HG02642 (cell line): ENCODE measurements around the gene TLE2.

Experiments
- ATAC-seq: cut with Tn5 transposase; IDR thresholded peaks from one replicate; pipeline ENCODE4 v1.9.1; 2021; ENCODE audit warnings: mild to moderate bottlenecking; ENCODE audit not compliant: unreplicated experiment, poor library complexity

Gene TLE2

DNA sequence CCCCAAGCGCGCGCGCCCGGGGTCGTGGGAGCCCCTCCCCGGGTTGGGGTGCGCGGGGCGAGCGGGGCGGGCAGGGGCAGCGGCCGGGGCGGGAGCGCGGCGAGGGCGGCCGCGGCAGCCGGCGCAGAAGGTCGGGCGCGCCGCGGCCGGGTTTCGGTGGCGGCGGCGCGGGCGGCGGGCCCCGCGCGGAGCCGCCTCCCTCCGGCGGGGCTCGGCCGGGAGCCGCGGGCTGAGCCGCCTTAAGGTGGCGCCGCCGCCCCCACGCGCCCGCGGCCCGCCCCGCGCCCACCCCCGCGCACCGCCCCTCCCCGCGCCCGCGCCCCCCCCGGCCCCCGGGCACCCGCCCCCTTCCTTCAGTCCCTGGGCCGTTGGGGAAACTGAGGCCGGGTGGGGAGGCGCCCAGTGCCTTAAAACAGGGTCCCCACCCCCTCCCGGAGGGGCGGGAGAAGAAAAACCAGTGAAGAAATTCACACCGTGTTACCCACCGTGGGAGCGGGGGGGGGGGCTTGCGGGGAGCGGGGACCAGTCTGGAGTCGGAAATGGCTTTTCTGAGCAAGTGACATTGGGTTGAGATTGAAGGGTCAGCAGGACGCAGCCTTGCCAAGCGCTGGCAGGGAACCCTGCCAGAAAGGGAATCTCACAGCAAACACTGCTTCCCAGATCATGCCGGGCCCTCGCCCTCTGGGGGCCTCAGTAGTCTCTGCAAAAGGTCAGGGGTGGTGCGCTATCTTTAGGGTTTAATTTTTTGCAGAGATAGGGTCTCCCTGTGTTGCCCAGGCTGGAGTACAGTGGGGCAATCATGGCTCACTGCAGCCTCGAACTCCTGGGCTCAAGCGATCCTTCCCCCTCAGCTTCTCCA, at the start of gene TLE2:
Gene TLE2, minus strand, starts transcription at position 216 of the 859 bp plus-strand sequence. CDS start 376 bp downstream, outside the sequence.
- no peak for ATAC-seq

DNA sequence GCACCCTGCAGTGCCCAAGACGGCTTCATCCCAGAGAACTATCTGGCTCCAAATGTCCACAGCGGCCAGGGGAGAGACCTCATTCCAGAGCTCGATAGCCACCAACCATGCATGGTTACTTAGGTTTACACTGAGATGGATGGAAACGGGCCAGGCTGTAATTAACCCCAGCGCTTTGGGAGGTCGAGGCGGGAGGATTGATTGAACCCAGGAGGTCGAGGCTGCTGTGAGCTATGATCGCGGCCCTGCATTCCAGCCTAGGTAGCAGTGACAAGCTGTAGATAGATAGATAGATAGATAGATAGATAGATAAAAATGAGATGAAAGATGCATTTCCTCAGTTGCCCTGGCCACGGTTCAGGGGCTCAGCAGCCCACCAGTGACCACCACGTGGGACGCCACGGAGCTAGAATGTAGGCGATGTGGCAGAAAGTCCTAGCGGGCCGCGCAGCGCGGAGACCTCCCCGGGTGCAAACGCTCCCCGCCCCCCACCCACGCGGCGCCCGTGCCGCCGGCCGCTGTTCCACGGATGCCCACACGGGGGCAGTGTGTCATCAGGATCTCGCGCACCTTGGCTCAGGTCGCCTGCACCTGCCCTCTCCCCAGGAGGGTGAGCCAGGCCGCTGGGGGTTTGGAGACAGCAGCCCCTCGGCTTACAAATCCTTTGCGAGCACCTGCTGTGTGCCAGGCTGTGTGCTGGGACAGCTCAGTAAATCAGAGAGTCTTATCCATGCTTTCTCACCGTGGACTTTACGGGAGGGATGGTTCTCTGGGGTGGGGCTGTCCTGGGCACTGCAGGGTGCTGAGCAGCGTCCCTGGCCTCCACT, 46.7 kb upstream of the TLE2 start:
- no peak for ATAC-seq

DNA sequence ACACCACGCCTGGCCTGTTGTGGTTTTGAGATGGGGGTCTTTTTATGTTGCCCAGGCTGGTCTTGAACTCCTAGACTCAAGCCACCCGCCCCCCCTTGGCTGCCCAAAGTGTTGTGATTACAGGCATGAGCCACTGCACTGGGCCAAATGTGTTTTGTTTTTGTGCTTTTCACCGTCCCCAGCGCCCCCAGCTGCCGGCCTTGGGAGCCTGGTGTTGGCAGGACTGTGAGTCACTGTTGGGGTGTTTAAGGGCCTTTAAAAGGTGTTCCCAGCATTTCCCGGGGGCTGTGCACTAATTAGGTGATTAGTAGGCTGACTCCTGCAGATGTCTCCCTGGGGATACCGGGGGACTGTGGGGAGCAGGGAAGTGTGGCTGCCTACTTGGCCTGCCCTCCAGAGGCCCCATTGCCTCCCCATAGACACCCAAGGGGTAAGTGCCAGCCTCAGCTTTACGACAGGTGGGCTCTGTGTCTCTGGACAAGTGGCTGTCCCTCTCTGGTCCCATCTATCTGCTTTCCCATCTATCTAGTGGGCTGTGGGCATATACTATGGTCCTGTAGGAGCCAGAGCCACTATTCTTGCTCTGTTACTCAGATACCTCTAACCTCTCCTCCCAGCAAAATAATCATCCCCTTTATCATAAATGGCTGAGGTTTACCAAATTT, 45.0 kb upstream of the TLE2 start:
- ATAC-seq, result no peak

DNA sequence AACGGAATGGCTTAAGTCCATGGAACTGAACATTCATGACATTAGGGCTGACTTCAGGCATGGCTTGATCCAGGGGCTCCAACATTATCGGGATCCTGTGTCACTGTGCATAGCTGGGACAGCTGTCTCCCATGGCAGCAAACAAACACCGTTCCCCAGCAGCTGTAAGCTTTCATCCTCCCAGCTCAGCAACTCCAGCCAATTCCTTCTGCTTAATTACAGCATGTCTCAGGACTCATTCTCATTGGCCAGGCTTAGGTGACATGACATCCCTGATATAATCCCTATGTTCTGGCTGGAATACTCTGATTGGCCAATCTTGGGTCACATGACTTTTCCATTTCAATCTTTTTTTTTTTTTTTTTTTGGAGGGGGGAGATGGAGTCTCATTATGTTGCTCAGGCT, 44.1 kb upstream of the TLE2 start:
- no peak for ATAC-seq

DNA sequence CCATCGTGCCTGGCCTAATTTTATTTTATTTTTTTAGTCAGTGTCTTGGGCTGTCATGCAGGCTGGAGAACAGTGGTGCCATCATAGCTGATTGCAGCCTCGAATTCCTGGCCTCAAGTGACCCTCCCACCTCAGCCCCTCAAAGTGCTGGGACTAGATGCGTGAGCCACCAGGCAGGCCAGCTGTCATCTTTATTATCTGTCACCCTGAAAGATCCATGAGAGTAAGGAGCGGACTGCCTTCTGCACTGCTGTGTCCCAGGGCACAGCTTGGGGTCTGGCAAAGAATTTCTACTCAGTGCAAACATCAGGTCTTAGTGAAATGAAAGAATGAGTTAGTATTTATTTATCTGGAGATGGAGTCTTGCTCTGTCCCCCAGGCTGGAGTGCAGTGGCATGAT, 42.7 kb upstream of the TLE2 start:
- no peak for ATAC-seq

DNA sequence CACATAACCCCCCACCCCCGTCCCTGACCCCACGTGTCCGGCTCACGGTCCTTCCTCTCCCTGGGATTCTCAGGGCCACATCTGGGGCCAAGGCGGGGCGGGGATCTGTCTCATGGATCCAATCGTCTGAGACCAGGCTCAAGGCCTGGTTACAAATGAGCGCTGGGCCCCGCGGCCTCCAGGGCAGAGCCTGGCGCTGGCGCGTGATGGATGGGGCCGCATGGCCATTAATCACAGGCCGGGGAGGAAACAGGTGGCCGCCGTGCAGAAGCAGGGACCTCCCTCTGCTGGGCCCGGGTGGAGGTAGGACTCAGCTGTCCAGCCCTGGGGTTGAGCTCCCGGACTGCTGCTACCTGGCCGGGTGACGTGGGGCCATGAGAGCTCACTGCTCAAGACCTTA, 39.0 kb upstream of the TLE2 start:
- ATAC-seq, result no peak

DNA sequence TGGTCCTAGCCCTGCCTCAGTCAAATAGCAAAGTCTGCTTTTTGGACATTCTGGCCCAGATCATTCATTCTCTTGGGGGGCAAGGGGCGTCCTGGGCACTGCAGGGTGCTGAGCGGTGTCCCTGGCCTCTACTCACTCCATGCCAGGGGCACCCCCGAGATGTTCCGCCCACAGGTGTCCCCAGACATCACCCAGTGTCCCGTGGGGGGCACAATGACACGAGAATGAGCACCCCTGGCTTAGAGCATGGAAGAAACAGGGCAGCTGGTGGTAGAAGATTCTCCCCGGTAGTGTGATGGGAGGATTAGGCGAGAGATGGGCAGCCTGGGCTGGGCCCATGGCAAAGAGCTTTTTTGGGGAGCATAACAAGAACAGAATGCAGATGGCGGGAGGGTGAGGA, 38.5 kb upstream of the TLE2 start:
- no peak for ATAC-seq

DNA sequence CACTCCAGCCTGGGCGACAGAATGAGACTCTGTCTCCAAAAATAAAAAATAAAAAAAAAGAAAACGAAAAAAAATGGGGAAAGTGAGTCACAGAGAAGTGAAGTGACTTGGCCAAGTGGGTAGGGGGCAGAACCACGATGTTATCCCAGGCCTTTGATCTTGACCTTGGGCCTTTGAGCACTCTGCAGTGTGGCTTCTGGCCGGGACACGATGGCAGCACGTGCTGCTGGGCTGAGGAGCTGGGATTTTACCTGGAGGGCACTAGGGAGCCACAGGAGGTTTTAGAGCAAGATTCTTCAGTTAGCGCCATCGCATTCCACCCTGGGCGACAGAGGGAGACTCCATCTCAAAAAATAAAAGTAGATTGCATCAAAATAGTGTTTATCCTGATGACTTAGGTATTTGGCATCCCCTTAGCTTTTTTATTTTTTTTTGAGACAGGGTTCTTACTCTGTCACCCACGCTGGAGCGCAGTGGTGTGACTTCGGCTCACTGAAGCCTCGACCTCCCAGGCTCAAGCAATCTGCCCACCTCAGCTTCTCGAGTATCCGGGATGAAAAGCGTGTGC, 37.5 kb upstream of the TLE2 start:
- no peak for ATAC-seq

DNA sequence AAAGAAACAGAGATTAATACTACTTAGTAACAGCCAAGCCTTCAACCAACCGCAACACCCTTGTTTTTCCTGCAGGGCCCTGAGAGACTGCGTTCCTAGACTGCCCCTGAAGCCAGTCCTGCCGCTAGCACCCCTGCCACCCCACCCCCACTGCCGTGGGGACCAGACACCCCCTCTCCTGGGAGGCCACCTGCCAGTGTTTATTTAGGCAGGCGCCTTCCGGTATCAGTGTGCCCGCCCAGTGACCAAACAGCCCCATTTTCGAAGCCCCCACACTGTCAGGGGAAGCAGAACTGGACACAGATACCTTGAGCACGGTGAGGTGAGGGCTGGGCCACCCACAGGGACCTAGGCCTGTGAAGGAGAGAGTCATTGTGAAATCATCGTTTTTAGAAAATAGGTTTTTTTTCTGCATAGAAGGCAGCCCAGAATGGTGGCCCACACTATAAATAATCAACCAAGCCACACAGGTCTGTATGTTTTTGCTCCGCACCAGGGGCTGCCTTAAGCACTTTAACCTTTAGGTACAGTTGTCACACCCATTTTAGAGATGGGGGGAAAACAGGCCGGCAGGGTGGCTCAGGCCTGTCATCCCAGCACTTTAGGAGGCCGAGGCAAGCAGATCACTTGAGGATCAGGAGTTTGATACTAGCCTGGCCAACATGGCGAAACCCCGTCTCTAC, 36.7 kb upstream of the TLE2 start:
- peak; percentile 49 for ATAC-seq

DNA sequence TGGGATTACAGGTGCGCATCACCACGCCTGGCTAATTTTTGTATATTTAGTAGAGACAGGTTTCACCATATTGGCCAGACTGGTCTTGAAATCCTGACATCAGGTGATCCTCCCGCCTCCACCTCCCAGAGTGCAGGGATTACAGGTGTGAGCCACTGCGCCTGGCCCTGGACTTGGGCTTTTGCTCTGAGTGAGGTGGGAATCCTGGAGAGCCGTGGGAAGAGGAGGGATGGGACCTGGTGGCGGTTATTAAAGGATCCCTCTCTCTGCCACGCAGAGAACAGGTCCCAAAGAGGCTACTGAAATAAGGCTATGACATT, 34.9 kb upstream of the TLE2 start:
- ATAC-seq, result no peak

DNA sequence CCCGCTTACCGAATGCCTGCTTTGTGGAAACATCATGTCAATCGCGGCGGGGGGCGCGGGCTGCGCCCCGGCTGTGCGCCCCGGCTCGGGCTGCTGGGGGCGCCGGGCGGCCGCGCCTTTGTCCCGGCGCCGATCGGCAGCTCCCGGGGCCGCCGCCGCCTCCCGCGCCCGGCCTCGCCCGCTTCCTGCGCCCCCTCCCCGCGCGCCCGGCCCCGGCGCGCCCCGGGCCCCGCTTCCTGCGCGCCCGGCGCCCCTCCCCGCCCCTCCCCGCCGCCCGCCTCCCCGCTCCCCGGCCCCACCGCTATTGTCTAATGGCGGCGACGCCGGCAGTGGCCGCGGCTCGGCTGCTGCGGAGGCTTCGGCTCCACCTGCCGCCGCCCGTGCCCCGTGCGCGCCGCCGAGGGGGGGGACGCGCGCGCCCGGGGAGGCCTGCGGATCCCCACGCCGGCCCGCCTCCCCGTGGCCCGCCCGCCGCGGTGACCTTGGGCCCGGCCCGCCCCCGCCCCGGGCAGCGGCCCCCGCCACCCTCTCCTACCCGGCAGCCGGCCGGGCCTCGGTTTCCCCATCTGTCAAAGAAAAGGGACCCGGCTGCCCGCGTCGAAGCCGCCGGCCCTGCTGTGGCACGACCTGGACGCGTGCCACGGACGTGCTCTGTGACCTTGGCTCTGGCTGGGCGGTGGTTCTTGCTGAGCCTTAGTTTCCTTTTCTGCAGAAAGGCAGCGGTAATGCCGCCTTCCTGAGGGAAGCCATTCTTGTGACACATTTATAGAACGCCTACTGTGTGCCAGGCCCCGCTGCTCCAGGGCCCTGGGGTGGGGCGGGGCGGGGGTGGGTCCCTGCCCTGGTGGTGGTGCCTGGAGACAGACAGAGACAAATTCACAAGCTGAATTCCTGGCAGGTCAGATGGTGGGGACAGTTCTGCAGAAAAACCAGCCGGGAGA, 33.4 kb upstream of the TLE2 start, which contains the start of gene TLE5:
Gene TLE5, minus strand, starts transcription at position 331 of the 941 bp plus-strand sequence. Its CDS starts 295 bp downstream, at position 36.
- peak; percentile 41 for ATAC-seq

DNA sequence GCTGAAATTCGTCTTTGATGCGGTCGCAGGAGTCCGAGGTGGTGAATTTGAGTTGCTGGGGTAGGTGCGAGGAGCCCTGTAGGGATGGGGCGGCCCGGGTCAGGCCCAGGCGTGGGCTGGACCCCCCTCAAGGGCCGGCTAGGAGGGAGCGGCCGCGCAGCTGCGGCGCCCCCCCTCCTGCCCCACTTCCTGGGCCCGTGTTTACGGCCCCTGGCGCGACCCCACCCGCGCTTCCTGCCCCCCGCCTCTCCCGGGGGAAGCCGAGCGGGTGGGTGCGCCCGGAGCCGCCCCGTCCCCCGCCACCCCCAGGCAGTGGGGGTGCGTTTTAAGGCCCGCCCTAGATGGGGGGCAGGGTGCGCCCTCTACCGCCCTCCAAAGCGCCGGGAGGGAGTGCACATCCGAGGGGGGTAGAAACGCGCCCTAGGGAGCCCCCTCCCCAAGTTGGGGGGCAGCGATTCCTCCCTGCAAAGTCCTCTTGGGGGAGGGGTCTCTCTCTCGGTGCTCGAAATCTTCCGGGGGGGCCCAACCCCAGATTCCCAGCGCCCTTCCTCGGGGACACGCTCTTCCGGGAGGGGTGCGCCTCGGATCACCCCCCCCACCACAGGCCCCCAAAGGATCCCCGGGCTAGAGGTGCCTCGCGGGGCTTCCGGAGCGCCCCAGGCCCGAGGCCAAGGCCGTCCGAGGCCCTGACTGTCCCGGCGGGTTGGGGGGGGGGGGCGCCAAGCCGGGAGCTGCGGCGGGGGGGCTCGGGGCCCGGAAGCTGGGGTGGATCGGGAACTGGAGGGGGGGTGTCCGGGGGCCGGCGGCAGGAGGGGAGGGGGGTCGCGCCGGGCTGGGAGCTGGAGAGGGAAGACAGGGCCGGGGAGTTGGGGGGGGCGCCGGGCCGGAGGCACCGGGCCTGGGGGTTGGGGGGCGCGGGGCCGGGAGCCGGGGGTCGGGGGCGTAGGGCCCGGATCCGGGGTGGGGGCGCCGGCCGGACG, 32.4 kb upstream of the TLE2 start:
- peak; percentile 44 for ATAC-seq

DNA sequence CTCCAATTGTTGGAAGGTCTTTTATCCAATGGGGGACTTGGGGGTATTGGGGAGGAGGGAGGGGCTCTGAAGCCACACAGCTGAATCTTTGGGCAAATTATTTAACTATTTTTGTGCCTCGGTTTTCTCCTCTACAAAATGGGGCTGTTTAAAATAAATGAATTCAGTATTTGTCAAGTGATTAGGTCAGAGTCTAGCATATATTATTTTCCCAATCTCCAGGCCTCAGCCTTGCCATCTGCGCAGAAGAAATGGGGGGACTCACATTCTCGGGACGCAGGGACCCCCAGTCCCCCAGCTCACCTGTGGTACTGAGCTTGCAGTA, 31.7 kb upstream of the TLE2 start:
- no peak for ATAC-seq

DNA sequence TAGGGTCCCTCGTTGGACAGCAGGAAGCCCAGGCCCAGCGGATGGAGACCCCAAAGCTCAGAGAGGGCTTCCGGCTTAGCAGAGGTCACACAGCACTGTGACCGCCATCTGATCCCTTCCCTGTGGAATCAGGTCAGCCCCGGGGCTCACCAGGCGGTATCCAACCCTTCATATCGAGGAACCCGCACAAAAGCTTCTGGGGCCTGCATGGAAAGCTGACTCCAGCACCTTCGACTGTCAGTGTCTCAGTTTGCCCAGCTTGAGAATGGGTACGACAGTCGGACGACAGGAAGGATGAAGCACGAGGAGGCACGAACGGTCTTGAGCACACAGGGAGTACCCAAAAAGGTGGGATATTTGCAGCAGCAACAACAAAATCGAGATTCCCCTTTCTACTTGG, 30.6 kb upstream of the TLE2 start:
- no peak for ATAC-seq

DNA sequence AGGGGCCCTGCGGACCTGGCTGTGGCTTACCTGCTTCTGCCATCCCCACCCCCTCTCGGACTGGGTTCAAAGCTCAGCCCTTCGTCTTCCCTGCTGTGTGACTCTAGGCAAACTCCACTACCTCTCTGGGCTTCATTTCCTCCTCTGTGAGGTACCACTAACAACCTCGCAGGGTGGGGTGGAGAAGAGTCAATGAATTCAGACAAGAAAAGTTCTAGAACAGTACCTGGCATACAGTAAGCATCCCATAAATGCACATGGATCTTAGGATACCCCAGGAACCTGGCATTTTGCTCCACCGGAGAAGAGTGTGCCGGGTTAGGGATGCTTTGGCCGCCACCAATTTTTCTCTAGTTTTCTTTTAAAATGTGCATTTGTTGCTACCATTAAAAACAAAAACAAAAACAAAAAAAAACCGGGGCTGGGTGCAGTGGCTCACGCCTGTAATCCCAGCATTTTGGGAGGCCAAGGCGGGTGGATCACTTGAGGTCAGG, 29.8 kb upstream of the TLE2 start:
- no peak for ATAC-seq

DNA sequence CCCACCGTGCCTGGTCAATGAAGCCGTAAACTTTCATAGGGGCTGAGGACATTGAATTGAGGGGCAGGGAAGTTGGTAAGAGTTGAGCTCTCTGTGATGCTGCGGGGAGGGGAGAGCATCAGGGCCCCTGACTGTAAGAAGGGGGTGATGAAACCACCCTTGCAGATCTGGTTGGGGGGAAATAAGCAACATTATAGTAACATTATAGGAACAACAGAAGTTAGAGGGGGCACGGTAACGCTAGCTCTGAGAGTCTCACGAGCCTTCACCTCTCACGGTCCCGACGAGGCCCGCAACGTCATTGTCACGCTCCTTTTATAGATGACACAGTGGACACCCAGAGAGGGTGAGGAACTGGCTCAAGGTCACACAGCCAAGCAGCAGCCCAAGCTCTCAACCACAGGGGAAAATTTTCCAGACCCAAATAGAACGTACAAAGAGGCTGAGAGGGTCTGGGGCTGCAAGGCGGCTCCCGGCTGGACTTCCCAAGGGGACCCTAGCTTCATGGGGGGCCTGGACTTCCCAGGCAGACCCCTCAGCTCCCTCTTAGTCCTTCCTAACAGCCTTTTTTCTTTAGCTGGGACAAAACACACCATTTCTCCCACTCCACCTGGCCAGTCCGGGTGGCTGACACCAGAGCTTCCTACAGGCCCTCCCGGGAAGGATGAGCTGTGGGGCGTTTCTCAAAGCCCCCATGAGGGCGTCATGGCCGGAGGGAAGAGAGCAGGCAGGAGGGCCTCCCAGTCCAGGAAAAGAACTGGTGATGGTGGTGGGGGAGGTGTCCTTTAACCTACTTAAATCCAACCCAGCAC, 29.1 kb upstream of the TLE2 start:
- no peak for ATAC-seq

DNA sequence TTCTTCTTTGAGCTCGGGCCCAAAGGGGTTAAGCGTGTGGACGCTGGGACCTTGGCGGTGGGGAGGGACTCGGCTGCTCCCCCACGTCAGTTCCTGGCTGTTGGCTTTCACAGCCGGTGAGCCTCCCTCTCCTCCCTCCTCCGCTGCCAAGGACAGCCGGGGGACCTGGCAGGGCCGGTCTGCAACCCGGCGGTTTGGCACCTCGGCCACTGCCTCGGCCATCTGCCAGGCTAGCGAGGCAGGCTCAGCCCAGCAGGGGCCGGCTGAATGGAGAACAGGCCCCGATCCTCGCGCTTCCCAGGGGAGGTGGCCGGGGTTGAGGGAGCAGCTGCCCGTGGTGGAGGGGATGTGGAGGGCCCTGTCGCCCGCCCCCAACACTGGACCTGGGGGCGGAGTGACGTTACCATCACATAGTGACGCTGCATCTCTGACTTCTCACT, 28.2 kb upstream of the TLE2 start:
- ATAC-seq, result no peak
